ENCODE data around the gene COMT.

DNA sequence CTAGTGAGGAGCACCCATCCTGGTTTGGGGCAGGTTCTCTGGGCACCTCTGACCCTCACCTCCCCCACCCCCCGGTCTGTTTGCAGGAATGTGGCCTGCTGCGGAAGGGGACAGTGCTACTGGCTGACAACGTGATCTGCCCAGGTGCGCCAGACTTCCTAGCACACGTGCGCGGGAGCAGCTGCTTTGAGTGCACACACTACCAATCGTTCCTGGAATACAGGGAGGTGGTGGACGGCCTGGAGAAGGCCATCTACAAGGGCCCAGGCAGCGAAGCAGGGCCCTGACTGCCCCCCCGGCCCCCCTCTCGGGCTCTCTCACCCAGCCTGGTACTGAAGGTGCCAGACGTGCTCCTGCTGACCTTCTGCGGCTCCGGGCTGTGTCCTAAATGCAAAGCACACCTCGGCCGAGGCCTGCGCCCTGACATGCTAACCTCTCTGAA lies 26.9 kb downstream of the COMT start:
- no peak for TF ChIP-seq POLR2A (IDR thresholded peaks at IDR 0.05; ENCODE audit: low read depth, low read length)
- TF ChIP-seq TAF1 (IDR thresholded peaks at IDR 0.05; ENCODE audit: borderline replicate concordance, low read depth, low read length), result no peak

Measured in GM12892 (cell line).